GM12878 (cell line): ENCODE results near the gene LYSMD2. TPM values are rescaled to one million over a fixed set of nuclear protein-coding genes. Genes with fewer than 3 reads are reported as not detected.

Experiments
- ATAC-seq: fragments of 200-7000 bp; cut with Tn5 transposase; 3 replicates; pipeline ENCODE4 v1.9.1; 2020; ENCODE audit warnings: mild to moderate bottlenecking, moderate library complexity
- BruUV-seq: library from RNA; stranded (reverse); fragments of 400-500 nt; replicated peaks from 2 replicates; lab custom pipeline; 2021; lab: Mats Ljungman, UMichigan
- CTCF ChIA-PET: fragments of 300-600 bp; sonication (Branson Sonifier 250); formaldehyde crosslinking; extraction: SDS; loops from one replicate; lab custom pipeline; 2021; ENCODE audit warnings: inconsistent platforms; lab: Yijun Ruan, JAX
- POLR2A ChIA-PET: fragments of 350-600 bp; formaldehyde crosslinking; extraction: SDS; loops from one replicate; lab custom pipeline; 2021; ENCODE audit warnings: inconsistent platforms; lab: Charles Lee
- RAD21 ChIA-PET: fragments of 300-600 bp; sonication (Branson Sonifier 250); formaldehyde crosslinking; loops from one replicate; lab custom pipeline; 2023; ENCODE audit warnings: antibody characterized with exemption; ENCODE audit not compliant: unreplicated experiment; lab: Charles Lee
- SMC1A ChIA-PET: fragments of 300-600 bp; sonication (Branson Sonifier 250); formaldehyde crosslinking; loops from one replicate; lab custom pipeline; 2023; ENCODE audit not compliant: unreplicated experiment, uncharacterized antibody; lab: Charles Lee
- DNase-seq: peaks from one replicate; pipeline ENCODE4 v3.0.0-alpha.2; 2011; ENCODE audit warnings: low read depth, low spot score
- FAIRE-seq: peaks from 3 replicates; lab custom pipeline; 2011; peaks lifted over from hg19 to GRCh38; lab: Jason Lieb, UNC
- H2AFZ ChIP-seq: 2 replicates; pipeline ENCODE4 v1.6.0; 2011; ENCODE audit warnings: low read depth, low read length, control low read depth; ENCODE audit not compliant: control insufficient read depth
- H3K27ac ChIP-seq: 2 replicates; pipeline ENCODE4 v1.5.1; 2011; ENCODE audit warnings: control low read depth; ENCODE audit not compliant: control insufficient read depth, insufficient read depth
- H3K27me3 ChIP-seq, 2 experiments: replicated peaks in 1 of 2; 2 replicates each; pipeline versions ENCODE4 v1.6.0 to v1.6.1; 2011; ENCODE audit warnings: low read length in 1 of 2; ENCODE audit not compliant: control insufficient read depth in 2 of 2, insufficient read depth in 2 of 2
- H3K36me3 ChIP-seq, 2 experiments: 2 replicates each; pipeline ENCODE4 v1.5.1; 2011; ENCODE audit warnings: low read length in 1 of 2; ENCODE audit not compliant: control insufficient read depth in 2 of 2, insufficient read depth in 2 of 2
- H3K4me1 ChIP-seq: 2 replicates; pipeline ENCODE4 v1.6.1; 2011; ENCODE audit warnings: mild to moderate bottlenecking, low read length, moderate library complexity, mixed read lengths; ENCODE audit not compliant: control insufficient read depth, insufficient read depth
- H3K4me2 ChIP-seq: 2 replicates; pipeline ENCODE4 v1.6.0; 2011; ENCODE audit warnings: control low read depth; ENCODE audit not compliant: control insufficient read depth, insufficient read depth
- H3K4me3 ChIP-seq: fragments of 200-600 bp; sonication (generic); 2 replicates; pipeline ENCODE4 v1.5.1; 2016
- H3K79me2 ChIP-seq: 2 replicates; pipeline ENCODE4 v1.6.0; 2011; ENCODE audit warnings: low read length; ENCODE audit not compliant: control insufficient read depth, insufficient read depth
- H3K9ac ChIP-seq: 2 replicates; pipeline ENCODE4 v1.8.0; 2011; ENCODE audit warnings: low read length, control low read depth, mixed read lengths; ENCODE audit not compliant: control insufficient read depth, insufficient read depth
- H3K9me3 ChIP-seq: replicated peaks from 3 replicates; pipeline ENCODE4 v1.5.1; 2011; ENCODE audit warnings: mild to moderate bottlenecking, low read length; ENCODE audit not compliant: control insufficient read depth, insufficient read depth
- H4K20me1 ChIP-seq: 2 replicates; pipeline ENCODE4 v1.6.0; 2011; ENCODE audit not compliant: control insufficient read depth, insufficient read depth
- BCL11A ChIP-seq: IDR thresholded peaks from 2 replicates; pipeline ENCODE4 v1.6.1; 2011; ENCODE audit warnings: low read depth, low read length
- CBX3 ChIP-seq: fragments of 200-600 bp; sonication (generic); IDR thresholded peaks from 2 replicates; pipeline ENCODE4 v1.6.1; 2016; ENCODE audit warnings: low read depth, borderline replicate concordance
- CEBPB ChIP-seq, 2 experiments: fragments of 150-350 bp in 1 of 2; IDR thresholded peaks; 2 replicates each; pipeline ENCODE4 v1.6.1; 2012 to 2014; ENCODE audit warnings: low read depth in 2 of 2, low read length in 2 of 2, borderline replicate concordance in 1 of 2, inconsistent platforms in 1 of 2
- EZH2 ChIP-seq: IDR thresholded peaks from 2 replicates; pipeline ENCODE4 v1.6.1; 2012; ENCODE audit warnings: low read depth, mild to moderate bottlenecking, control low read depth, inconsistent platforms, low read length, borderline replicate concordance; ENCODE audit not compliant: control insufficient read depth
- HDGF ChIP-seq: fragments of 450-650 bp; IDR thresholded peaks from 2 replicates; pipeline ENCODE4 v1.6.1; 2016; ENCODE audit warnings: antibody characterized with exemption
- IKZF1 ChIP-seq: fragments of 450-650 bp; conservative IDR thresholded peaks from 2 replicates; pipeline ENCODE4 v1.6.1; 2017; ENCODE audit warnings: antibody characterized with exemption, mild to moderate bottlenecking
- LARP7 ChIP-seq: fragments of 450-650 bp; IDR thresholded peaks from 2 replicates; pipeline ENCODE4 v1.6.1; 2017; ENCODE audit warnings: mild to moderate bottlenecking
- MEF2A ChIP-seq: IDR thresholded peaks from 2 replicates; pipeline ENCODE4 v1.6.1; 2011; ENCODE audit warnings: low read depth, mild to moderate bottlenecking, low read length, moderate library complexity; ENCODE audit not compliant: insufficient read depth
- NFXL1 ChIP-seq: fragments of 450-650 bp; IDR thresholded peaks from 2 replicates; pipeline ENCODE4 v1.6.1; 2017; ENCODE audit warnings: antibody characterized with exemption, mild to moderate bottlenecking, borderline replicate concordance
- NR2C1 ChIP-seq: fragments of 450-650 bp; IDR thresholded peaks from 2 replicates; pipeline ENCODE4 v1.6.1; 2017; ENCODE audit warnings: antibody characterized with exemption, mild to moderate bottlenecking, moderate library complexity
- PBX3 ChIP-seq: IDR thresholded peaks from 2 replicates; pipeline ENCODE4 v1.6.1; 2011; ENCODE audit warnings: mild to moderate bottlenecking, low read depth, low read length, moderate library complexity; ENCODE audit not compliant: insufficient replicate concordance
- RUNX3 ChIP-seq: IDR thresholded peaks from 2 replicates; pipeline ENCODE4 v1.6.1; 2012; ENCODE audit warnings: low read length, inconsistent platforms
- SMAD1 ChIP-seq: fragments of 450-650 bp; IDR thresholded peaks from 2 replicates; pipeline ENCODE4 v1.6.1; 2018; ENCODE audit warnings: mild to moderate bottlenecking, low read depth; ENCODE audit not compliant: partially characterized antibody
- SMAD5 ChIP-seq: IDR thresholded peaks from 2 replicates; pipeline ENCODE4 v1.6.1; 2016; ENCODE audit warnings: antibody characterized with exemption, low read depth
- SMC3 ChIP-seq: IDR thresholded peaks from 2 replicates; pipeline ENCODE4 v1.6.1; 2011; ENCODE audit warnings: low read length, improper control_type of control experiment, borderline replicate concordance
- STAT3 ChIP-seq: IDR thresholded peaks from 2 replicates; pipeline ENCODE4 v1.6.1; 2011; ENCODE audit warnings: low read depth, low read length, improper control_type of control experiment
- TCF3 ChIP-seq: IDR thresholded peaks from 2 replicates; pipeline ENCODE4 v1.6.1; 2012; ENCODE audit warnings: low read depth, mild to moderate bottlenecking, low read length, borderline replicate concordance; ENCODE audit not compliant: insufficient read depth
- WGBS: methylation state at CpG from one replicate; pipeline ENCODE4 v1.1.6; 2016; ENCODE audit warnings: low lambda C conversion rate; ENCODE audit not compliant: insufficient replicate concordance, insufficient coverage; ENCODE audit errors: missing lambda C conversion rate; 5-methylcytosine and 5-hydroxymethylcytosine counted together
- in situ Hi-C: fragments of 300-500 bp; cut with MboI; formaldehyde crosslinking; loops from 9 replicates; pipeline ENCODE4 v1.14.3; 2018; ENCODE audit warnings: mixed read lengths
- intact Hi-C: fragments of 100-400 bp; cut with micrococcal nuclease; formaldehyde crosslinking; loops from one replicate; pipeline ENCODE4 v1.14.2; 2022; ENCODE audit not compliant: unreplicated experiment
- polyA plus RNA-seq, 11 experiments: library from polyadenylated mRNA; depleted of rRNA in 4 of 11; unstranded in 6 of 11; stranded (reverse) in 5 of 11; fragments of >200 nt; fragmentation: Nextera tagmentation in 4 of 11; fragmentation: Illumina TruSeq in 1 of 11; extraction: Ambion mirVana in 4 of 11; extraction: Trizol in 1 of 11; gene quantifications; 1 replicate in 1 of 11; 2 replicates in 10 of 11; pipeline versions ENCODE4 v1.2.1 to v1.2.3, GENCODE V29; 2011 to 2016; ENCODE audit warnings: inconsistent platforms in 2 of 11, missing spikeins in 2 of 11, low read depth in 1 of 11
- total RNA-seq, 4 experiments: library from RNA; depleted of rRNA in 3 of 4; stranded (reverse); fragments of >200 nt in 3 of 4; fragmentation: Illumina TruSeq in 1 of 4; extraction: Trizol in 1 of 4; gene quantifications; 2 replicates each; pipeline versions ENCODE4 v1.2.1 to v1.2.3, GENCODE V29; 2013 to 2021
- TF ChIP-seq, protein P1 (sequence below), 3 experiments: IDR thresholded peaks in 2 of 3; conservative IDR thresholded peaks in 1 of 3; 2 replicates each; pipeline ENCODE4 v1.5.1; 2011; ENCODE audit warnings: low read depth in 3 of 3, low read length in 3 of 3, mild to moderate bottlenecking in 3 of 3, control low read depth in 2 of 3, moderate library complexity in 2 of 3, inconsistent platforms in 1 of 3, mixed read lengths in 1 of 3; ENCODE audit not compliant: control insufficient read depth in 2 of 3, insufficient read depth in 1 of 3; ENCODE audit errors: extremely low read depth in 1 of 3

Gene LYSMD2
- total and polyA plus RNA-seq, 10 of the 15 experiments (the other 5 are each of a cell fraction or from before 2014, with no cell fraction given), result 30.5 to 61.3 (median 45.4) TPM

GRCh38 chr15:51780636-51781035, 43.2 kb upstream of the LYSMD2 start:
- FAIRE-seq, result no peak
- RAD21 ChIA-PET, result interaction anchor here (0.7 kb wide), 1 partner anchor 131 kb away, joined by 4 read pairs; no protein-coding TSS in a partner anchor
- BruUV-seq, result no TSS peak

More at GRCh38 chr15:51780636-51781035, 43.2 kb upstream of the LYSMD2 start:
- peaks cover 3% of the 10 kb centered on the region; the same call in 2 of the 3 replicates for H3K9me3 ChIP-seq
- no peaks in the 10 kb centered on the region for H3K4me1 ChIP-seq
- no peak overlapping the region for H3K4me3 ChIP-seq
- H3K4me2 ChIP-seq, result no peak overlapping the region
- H4K20me1 ChIP-seq, result no peaks in the 10 kb centered on the region
- ChIA-PET POLR2A (no interaction called here), CTCF (interaction anchor here (0.8 to 2.1 kb wide), 3 partner anchors 119 to 283 kb away, joined by 3 to 19 read pairs (median 3); no protein-coding TSS in a partner anchor), SMC1A (interaction anchor here (1.4 to 1.7 kb wide), 2 partner anchors 131 to 132 kb away, joined by 3 to 4 read pairs; no protein-coding TSS in a partner anchor)
- H3K79me2 ChIP-seq, result no peaks in the 10 kb centered on the region
- H3K27ac ChIP-seq, result no peak overlapping the region
- ATAC-seq (no peak), DNase-seq (no peak)
- in situ Hi-C loops, result no loop called here
- no peak overlapping the region for H2AFZ ChIP-seq
- intact Hi-C loops, result no loop called here
- TF ChIP-seq STAT3 (no peak), MEF2A (no peak), TCF3 (no peak), BCL11A (no peak), SMAD1 (no peak), LARP7 (no peak), RUNX3 (no peak), NFXL1 (no peak), HDGF (no peak), NR2C1 (no peak), PBX3 (no peak), EZH2 (no peak), CEBPB (IDR thresholded peaks at IDR 0.05; ENCODE audit: borderline replicate concordance in 1 of 2, low read depth in 2 of 2, low read length in 2 of 2) (no peak), SMAD5 (no peak), SMC3 (no peak), CBX3 (no peak), IKZF1 (no peak)
- TF ChIP-seq, protein P1, sequence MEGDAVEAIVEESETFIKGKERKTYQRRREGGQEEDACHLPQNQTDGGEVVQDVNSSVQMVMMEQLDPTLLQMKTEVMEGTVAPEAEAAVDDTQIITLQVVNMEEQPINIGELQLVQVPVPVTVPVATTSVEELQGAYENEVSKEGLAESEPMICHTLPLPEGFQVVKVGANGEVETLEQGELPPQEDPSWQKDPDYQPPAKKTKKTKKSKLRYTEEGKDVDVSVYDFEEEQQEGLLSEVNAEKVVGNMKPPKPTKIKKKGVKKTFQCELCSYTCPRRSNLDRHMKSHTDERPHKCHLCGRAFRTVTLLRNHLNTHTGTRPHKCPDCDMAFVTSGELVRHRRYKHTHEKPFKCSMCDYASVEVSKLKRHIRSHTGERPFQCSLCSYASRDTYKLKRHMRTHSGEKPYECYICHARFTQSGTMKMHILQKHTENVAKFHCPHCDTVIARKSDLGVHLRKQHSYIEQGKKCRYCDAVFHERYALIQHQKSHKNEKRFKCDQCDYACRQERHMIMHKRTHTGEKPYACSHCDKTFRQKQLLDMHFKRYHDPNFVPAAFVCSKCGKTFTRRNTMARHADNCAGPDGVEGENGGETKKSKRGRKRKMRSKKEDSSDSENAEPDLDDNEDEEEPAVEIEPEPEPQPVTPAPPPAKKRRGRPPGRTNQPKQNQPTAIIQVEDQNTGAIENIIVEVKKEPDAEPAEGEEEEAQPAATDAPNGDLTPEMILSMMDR (IDR thresholded peaks at IDR 0.05 in 2 of 3, conservative IDR thresholded peaks at IDR 0.05 in 1 of 3; ENCODE audit: control insufficient read depth in 2 of 3, extremely low read depth in 1 of 3, insufficient read depth in 1 of 3, low read depth in 3 of 3, low read length in 3 of 3), result no peak
- no peaks in the 10 kb centered on the region for H3K27me3 ChIP-seq
- no peak overlapping the region for H3K9ac ChIP-seq
- H3K36me3 ChIP-seq, result no peaks in the 10 kb centered on the region; a peak in 1 of 4 replicates
- WGBS, result 100% methylated on average over 1 of the region's 1 CpG
